ENCODE results near the gene SEC11A. TPM values are rescaled to one million over a fixed set of nuclear protein-coding genes. Genes with fewer than 3 reads are reported as not detected.

The SEC11A gene
- total RNA-seq, 1 experiment from 2014 or later = 140 TPM

DNA sequence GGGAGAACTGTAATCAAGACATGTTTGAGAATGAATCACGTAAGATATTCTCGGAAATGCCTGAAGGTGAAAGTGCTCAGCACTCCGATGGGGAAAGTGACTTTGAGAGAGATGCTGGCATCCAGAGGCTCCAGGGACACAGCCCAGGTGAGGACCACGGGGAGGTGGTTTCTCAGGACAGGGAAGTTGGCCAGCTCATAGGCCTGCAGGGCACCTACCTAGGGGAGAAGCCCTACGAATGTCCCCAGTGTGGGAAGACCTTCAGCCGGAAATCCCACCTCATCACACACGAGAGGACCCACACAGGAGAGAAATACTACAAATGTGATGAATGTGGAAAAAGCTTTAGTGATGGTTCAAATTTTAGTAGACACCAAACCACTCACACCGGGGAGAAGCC, 95.3 kb downstream of the SEC11A start:
- intact Hi-C loops (cut with micrococcal nuclease) = no loop called here
- H3K4me3 ChIP-seq (ENCODE audit: low read length) = no peak overlapping the region; the same call in 1 of the 2 replicates
- H3K79me2 ChIP-seq (ENCODE audit: low read length) = no peaks in the 10 kb centered on the region
- BruUV-seq (replicated peaks) = no TSS peak
- no peak overlapping the region for H3K27ac ChIP-seq (ENCODE audit: low read length)
- ChIA-PET POLR2A (ENCODE audit: unreplicated experiment) (no interaction called here), CTCF (no interaction called here)
- H3K4me2 ChIP-seq (ENCODE audit: low read length) = no peak overlapping the region
- H3F3A ChIP-seq (ENCODE audit: low read length, unreplicated experiment) = no peaks in the 10 kb centered on the region
- H2AFZ ChIP-seq (ENCODE audit: low read length) = no peak overlapping the region
- H3K9me3 ChIP-seq (ENCODE audit: low read length) = peaks cover 17% of the 10 kb centered on the region
- TF ChIP-seq EZH2phosphoT487 (IDR thresholded peaks at IDR 0.05; ENCODE audit: borderline replicate concordance, low read length) = no peak
- TF ChIP-seq, protein P1, sequence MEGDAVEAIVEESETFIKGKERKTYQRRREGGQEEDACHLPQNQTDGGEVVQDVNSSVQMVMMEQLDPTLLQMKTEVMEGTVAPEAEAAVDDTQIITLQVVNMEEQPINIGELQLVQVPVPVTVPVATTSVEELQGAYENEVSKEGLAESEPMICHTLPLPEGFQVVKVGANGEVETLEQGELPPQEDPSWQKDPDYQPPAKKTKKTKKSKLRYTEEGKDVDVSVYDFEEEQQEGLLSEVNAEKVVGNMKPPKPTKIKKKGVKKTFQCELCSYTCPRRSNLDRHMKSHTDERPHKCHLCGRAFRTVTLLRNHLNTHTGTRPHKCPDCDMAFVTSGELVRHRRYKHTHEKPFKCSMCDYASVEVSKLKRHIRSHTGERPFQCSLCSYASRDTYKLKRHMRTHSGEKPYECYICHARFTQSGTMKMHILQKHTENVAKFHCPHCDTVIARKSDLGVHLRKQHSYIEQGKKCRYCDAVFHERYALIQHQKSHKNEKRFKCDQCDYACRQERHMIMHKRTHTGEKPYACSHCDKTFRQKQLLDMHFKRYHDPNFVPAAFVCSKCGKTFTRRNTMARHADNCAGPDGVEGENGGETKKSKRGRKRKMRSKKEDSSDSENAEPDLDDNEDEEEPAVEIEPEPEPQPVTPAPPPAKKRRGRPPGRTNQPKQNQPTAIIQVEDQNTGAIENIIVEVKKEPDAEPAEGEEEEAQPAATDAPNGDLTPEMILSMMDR (conservative IDR thresholded peaks at IDR 0.05; ENCODE audit: low read depth, low read length) = no peak
- no peak for TF ChIP-seq EZH2 (IDR thresholded peaks at IDR 0.05; ENCODE audit: low read length, unreplicated experiment)
- no peaks in the 10 kb centered on the region for H3K9me2 ChIP-seq (replicated peaks; ENCODE audit: low read length)
- no peak for ATAC-seq
- DNase-seq = no peak
- no peaks in the 10 kb centered on the region for H3K4me1 ChIP-seq (ENCODE audit: insufficient read depth, low read length)
- H4K20me1 ChIP-seq (ENCODE audit: low read length) = no peaks in the 10 kb centered on the region
- no peak overlapping the region for H3K9ac ChIP-seq (ENCODE audit: low read length)
- no peaks in the 10 kb centered on the region for H3K27me3 ChIP-seq (ENCODE audit: low read length)
- peaks cover 21% of the 10 kb centered on the region for H3K36me3 ChIP-seq (ENCODE audit: low read depth, low read length)

Other genes starting within 250 kb of the SEC11A start
- 15.0 and 18.3 TPM in 2 replicates for gene ZSCAN2, start 115.1 kb downstream of the SEC11A start, total RNA-seq (2014; rRNA removed)
- gene WDR73, start 61.9 kb downstream of the SEC11A start, total RNA-seq (2014; rRNA removed) = 20.8 and 29.5 TPM in 2 replicates
- gene NMB, start 57.9 kb downstream of the SEC11A start, total RNA-seq (2014; rRNA removed) = 20.4 and 25.9 TPM in 2 replicates
- 12.3 and 13.0 TPM in 2 replicates for gene ZNF592, start 32.5 kb upstream of the SEC11A start, total RNA-seq (2014; rRNA removed)
- 2.4 and 6.9 TPM in 2 replicates for gene ALPK3, start 101.2 kb upstream of the SEC11A start, total RNA-seq (2014; rRNA removed)
- 0.58 and 1.1 TPM in 2 replicates for gene SLC28A1, start 168.5 kb upstream of the SEC11A start, total RNA-seq (2014; rRNA removed)

All from PC-3 (cell line).